Measurements from ENCODE around the gene SMG1. TPM values are rescaled to one million over a fixed set of nuclear protein-coding genes. Genes with fewer than 3 reads are reported as not detected.

The SMG1 gene
- total RNA-seq, 1 donor from 2014 or later = 41.2 TPM

DNA sequence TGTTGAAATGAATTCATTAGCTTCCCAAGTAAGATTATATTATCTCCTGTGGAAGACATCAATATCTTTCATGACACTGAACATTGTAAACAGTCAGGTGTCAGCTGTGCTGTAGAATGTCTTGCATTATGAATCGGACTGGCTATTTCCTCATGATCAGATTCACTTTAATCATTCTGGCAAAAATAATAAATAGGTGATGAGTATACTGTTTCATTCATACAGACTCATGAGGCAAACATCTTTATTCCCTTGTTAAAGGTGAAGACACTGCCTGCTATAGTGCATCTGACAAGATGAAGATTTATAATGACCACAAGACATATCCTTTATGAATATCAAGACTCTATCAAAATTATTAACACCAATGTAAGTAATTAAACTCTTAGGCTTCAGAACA is 73.6 kb downstream of the SMG1 start:
- H3K4me3 ChIP-seq = no peak overlapping the region
- intact Hi-C loops (cut with micrococcal nuclease) = no loop called here

GRCh38 chr16:18846416-18846815 is 79.8 kb downstream of the SMG1 start:
- TF ChIP-seq, protein P1, sequence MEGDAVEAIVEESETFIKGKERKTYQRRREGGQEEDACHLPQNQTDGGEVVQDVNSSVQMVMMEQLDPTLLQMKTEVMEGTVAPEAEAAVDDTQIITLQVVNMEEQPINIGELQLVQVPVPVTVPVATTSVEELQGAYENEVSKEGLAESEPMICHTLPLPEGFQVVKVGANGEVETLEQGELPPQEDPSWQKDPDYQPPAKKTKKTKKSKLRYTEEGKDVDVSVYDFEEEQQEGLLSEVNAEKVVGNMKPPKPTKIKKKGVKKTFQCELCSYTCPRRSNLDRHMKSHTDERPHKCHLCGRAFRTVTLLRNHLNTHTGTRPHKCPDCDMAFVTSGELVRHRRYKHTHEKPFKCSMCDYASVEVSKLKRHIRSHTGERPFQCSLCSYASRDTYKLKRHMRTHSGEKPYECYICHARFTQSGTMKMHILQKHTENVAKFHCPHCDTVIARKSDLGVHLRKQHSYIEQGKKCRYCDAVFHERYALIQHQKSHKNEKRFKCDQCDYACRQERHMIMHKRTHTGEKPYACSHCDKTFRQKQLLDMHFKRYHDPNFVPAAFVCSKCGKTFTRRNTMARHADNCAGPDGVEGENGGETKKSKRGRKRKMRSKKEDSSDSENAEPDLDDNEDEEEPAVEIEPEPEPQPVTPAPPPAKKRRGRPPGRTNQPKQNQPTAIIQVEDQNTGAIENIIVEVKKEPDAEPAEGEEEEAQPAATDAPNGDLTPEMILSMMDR (IDR thresholded peaks at IDR 0.05; ENCODE audit: borderline replicate concordance) = no peak
- no peak for DNase-seq
- Histone ChIP-seq H3K9me3 (replicated peaks) (no peaks in the 10 kb centered on the region), H3K4me1 (no peaks in the 10 kb centered on the region), H3K27ac (replicated peaks) (no peak overlapping the region), H3K4me3 (no peak overlapping the region), H3K36me3 (peaks cover 90% of the 10 kb centered on the region), H3K27me3 (ENCODE audit: low read depth) (no peaks in the 10 kb centered on the region)
- intact Hi-C loops (cut with micrococcal nuclease) = no loop called here

More for the DNA sequence above, 73.6 kb downstream of the SMG1 start:
- Histone ChIP-seq H3K36me3 (peaks cover 99% of the 10 kb centered on the region), H3K4me1 (no peaks in the 10 kb centered on the region), H3K27me3 (ENCODE audit: low read depth) (no peaks in the 10 kb centered on the region), H3K9me3 (replicated peaks) (no peaks in the 10 kb centered on the region), H3K27ac (replicated peaks) (no peak overlapping the region)
- DNase-seq = no peak
- TF ChIP-seq, protein P1 (IDR thresholded peaks at IDR 0.05; ENCODE audit: borderline replicate concordance) = no peak

- Histone ChIP-seq H3K27me3 (ENCODE audit: low read depth) (no peaks in the 10 kb centered on the region), H3K27ac (replicated peaks) (no peak overlapping the region), H3K9me3 (replicated peaks) (no peaks in the 10 kb centered on the region), H3K4me3 (no peak overlapping the region), H3K36me3 (peaks cover 90% of the 10 kb centered on the region), H3K4me1 (no peaks in the 10 kb centered on the region)
- DNase-seq = no peak
- intact Hi-C loops (cut with micrococcal nuclease) = no loop called here
- TF ChIP-seq, protein P1 (IDR thresholded peaks at IDR 0.05; ENCODE audit: borderline replicate concordance) = no peak
Observed at GRCh38 chr16:18842565-18842964, 83.6 kb downstream of the SMG1 start.

GRCh38 chr16:18841833-18842525 is 84.2 kb downstream of the SMG1 start:
- H3K9me3 ChIP-seq (replicated peaks) = no peaks in the 10 kb centered on the region
- no peaks in the 10 kb centered on the region for H3K4me1 ChIP-seq
- peaks cover 90% of the 10 kb centered on the region for H3K36me3 ChIP-seq
- no peaks in the 10 kb centered on the region for H3K27me3 ChIP-seq (ENCODE audit: low read depth)
- H3K27ac ChIP-seq (replicated peaks) = no peak overlapping the region
- TF ChIP-seq, protein P1 (IDR thresholded peaks at IDR 0.05; ENCODE audit: borderline replicate concordance) = no peak
- intact Hi-C loops (cut with micrococcal nuclease) = no loop called here
- no peak overlapping the region for H3K4me3 ChIP-seq
- DNase-seq = no peak

GRCh38 chr16:18839555-18839954 is 86.7 kb downstream of the SMG1 start:
- Histone ChIP-seq H3K4me3 (no peak overlapping the region), H3K27ac (replicated peaks) (no peak overlapping the region), H3K36me3 (peaks cover 90% of the 10 kb centered on the region), H3K4me1 (no peaks in the 10 kb centered on the region), H3K9me3 (replicated peaks) (no peaks in the 10 kb centered on the region), H3K27me3 (ENCODE audit: low read depth) (no peaks in the 10 kb centered on the region)
- intact Hi-C loops (cut with micrococcal nuclease) = no loop called here
- TF ChIP-seq, protein P1 (IDR thresholded peaks at IDR 0.05; ENCODE audit: borderline replicate concordance) = no peak
- no peak for DNase-seq

Measured in left ventricle myocardium inferior (tissue), 1 donor.